ENCODE results near the gene DOCK10. TPM values are rescaled to one million over a fixed set of nuclear protein-coding genes. Genes with fewer than 3 reads are reported as not detected.

The DOCK10 gene
- total RNA-seq, 1 experiment from 2014 or later = 2.9 TPM

DNA sequence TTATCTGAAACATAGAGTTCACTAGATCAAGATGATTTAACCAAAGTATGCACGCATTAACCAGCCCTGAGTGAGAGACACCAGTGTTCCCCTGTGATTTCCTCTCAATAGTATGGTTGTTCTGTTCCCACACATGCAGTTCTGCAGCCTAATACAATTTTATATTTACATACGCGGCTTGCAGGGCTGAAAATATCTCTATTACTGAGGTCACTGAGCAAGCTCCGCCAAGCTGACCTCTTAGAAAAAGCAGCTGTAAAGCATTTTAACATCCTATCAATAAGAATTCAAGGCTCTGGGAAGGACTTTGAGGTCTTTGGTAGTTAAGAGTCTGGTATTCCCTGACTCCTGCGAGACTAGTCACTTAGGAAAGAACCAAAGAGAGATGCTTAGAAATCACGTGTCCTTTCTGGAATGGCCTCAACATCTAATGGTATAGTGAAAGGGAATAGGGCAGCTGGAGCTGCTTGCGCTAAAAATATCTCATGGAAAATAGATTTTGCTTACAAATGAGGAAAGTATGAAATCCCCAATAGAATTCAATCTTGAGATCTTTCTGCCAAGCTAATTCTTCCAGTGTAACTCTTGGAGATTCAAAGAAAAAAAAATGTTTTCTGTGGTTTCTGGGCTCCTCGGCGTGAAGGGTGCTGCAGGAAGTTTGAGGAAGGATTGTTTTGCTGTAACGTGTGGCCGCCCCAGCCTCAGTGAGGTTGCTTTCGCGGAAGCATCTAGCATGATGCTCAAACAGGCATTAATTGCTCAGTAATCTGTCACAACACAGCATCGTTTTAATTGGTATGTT lies 59.2 kb downstream of the DOCK10 start:
- Mint-ChIP-seq H3K9me3 (no peaks in the 10 kb centered on the region), H3K4me3 (no peak overlapping the region), H3K4me1 (peaks cover 10% of the 10 kb centered on the region; the same call in 1 of the 2 replicates), H3K27me3 (ENCODE audit: low read depth) (no peaks in the 10 kb centered on the region), H3K36me3 (no peaks in the 10 kb centered on the region), H3K27ac (no peak overlapping the region; the same call in 1 of the 2 replicates)
- no peak for ATAC-seq
- CTCF ChIA-PET = interaction anchor here (1.3 kb wide), 1 partner anchor 19 kb away, joined by 3 read pairs; no protein-coding TSS in a partner anchor
- no peak for TF ChIP-seq ZNF396 (CRISPR knock-in tag; IDR thresholded peaks at IDR 0.05; ENCODE audit: borderline replicate concordance)
- no peak for TF ChIP-seq SMAD3 (CRISPR knock-in tag; IDR thresholded peaks at IDR 0.05; ENCODE audit: borderline replicate concordance)
- TF ChIP-seq, protein P1, sequence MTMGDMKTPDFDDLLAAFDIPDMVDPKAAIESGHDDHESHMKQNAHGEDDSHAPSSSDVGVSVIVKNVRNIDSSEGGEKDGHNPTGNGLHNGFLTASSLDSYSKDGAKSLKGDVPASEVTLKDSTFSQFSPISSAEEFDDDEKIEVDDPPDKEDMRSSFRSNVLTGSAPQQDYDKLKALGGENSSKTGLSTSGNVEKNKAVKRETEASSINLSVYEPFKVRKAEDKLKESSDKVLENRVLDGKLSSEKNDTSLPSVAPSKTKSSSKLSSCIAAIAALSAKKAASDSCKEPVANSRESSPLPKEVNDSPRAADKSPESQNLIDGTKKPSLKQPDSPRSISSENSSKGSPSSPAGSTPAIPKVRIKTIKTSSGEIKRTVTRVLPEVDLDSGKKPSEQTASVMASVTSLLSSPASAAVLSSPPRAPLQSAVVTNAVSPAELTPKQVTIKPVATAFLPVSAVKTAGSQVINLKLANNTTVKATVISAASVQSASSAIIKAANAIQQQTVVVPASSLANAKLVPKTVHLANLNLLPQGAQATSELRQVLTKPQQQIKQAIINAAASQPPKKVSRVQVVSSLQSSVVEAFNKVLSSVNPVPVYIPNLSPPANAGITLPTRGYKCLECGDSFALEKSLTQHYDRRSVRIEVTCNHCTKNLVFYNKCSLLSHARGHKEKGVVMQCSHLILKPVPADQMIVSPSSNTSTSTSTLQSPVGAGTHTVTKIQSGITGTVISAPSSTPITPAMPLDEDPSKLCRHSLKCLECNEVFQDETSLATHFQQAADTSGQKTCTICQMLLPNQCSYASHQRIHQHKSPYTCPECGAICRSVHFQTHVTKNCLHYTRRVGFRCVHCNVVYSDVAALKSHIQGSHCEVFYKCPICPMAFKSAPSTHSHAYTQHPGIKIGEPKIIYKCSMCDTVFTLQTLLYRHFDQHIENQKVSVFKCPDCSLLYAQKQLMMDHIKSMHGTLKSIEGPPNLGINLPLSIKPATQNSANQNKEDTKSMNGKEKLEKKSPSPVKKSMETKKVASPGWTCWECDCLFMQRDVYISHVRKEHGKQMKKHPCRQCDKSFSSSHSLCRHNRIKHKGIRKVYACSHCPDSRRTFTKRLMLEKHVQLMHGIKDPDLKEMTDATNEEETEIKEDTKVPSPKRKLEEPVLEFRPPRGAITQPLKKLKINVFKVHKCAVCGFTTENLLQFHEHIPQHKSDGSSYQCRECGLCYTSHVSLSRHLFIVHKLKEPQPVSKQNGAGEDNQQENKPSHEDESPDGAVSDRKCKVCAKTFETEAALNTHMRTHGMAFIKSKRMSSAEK (CRISPR knock-in tag; IDR thresholded peaks at IDR 0.05; ENCODE audit: borderline replicate concordance) = no peak
- POLR2A ChIA-PET = no interaction called here
- DNase-seq (ENCODE audit: low spot score) = no peak

DNA sequence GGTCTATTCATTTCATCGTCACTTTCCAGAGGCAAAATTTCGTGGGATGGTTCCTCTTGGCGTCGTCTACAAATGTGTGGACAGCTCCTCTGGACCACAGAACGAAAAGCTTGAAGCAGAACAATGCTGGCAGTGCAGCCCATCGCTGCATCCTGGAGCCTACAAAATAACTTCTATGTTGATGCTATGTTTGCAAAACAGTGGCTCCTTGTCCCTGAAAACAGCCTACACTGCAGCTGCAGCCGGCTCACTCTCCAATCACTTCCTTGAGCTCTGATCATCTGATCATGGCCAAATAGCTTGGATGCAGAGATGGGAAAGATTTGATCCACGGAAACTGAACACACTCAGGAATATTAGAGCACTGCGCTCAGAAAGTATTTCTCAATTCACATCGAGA lies 60.0 kb downstream of the DOCK10 start:
- H3K27ac Mint-ChIP-seq = no peak overlapping the region
- peaks cover 10% of the 10 kb centered on the region; the same call in 1 of the 2 replicates for H3K4me1 Mint-ChIP-seq
- no peak for TF ChIP-seq CREM (CRISPR knock-in tag; IDR thresholded peaks at IDR 0.05)
- TF ChIP-seq KAT7 (CRISPR knock-in tag; IDR thresholded peaks at IDR 0.05; ENCODE audit: borderline replicate concordance) = no peak
- TF ChIP-seq ESRRA (CRISPR knock-in tag; IDR thresholded peaks at IDR 0.05; ENCODE audit: borderline replicate concordance) = no peak
- TF ChIP-seq ZMAT4 (CRISPR knock-in tag; IDR thresholded peaks at IDR 0.05) = no peak
- TF ChIP-seq, protein P2, sequence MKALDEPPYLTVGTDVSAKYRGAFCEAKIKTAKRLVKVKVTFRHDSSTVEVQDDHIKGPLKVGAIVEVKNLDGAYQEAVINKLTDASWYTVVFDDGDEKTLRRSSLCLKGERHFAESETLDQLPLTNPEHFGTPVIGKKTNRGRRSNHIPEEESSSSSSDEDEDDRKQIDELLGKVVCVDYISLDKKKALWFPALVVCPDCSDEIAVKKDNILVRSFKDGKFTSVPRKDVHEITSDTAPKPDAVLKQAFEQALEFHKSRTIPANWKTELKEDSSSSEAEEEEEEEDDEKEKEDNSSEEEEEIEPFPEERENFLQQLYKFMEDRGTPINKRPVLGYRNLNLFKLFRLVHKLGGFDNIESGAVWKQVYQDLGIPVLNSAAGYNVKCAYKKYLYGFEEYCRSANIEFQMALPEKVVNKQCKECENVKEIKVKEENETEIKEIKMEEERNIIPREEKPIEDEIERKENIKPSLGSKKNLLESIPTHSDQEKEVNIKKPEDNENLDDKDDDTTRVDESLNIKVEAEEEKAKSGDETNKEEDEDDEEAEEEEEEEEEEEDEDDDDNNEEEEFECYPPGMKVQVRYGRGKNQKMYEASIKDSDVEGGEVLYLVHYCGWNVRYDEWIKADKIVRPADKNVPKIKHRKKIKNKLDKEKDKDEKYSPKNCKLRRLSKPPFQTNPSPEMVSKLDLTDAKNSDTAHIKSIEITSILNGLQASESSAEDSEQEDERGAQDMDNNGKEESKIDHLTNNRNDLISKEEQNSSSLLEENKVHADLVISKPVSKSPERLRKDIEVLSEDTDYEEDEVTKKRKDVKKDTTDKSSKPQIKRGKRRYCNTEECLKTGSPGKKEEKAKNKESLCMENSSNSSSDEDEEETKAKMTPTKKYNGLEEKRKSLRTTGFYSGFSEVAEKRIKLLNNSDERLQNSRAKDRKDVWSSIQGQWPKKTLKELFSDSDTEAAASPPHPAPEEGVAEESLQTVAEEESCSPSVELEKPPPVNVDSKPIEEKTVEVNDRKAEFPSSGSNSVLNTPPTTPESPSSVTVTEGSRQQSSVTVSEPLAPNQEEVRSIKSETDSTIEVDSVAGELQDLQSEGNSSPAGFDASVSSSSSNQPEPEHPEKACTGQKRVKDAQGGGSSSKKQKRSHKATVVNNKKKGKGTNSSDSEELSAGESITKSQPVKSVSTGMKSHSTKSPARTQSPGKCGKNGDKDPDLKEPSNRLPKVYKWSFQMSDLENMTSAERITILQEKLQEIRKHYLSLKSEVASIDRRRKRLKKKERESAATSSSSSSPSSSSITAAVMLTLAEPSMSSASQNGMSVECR (CRISPR knock-in tag; IDR thresholded peaks at IDR 0.05; ENCODE audit: borderline replicate concordance) = no peak
- no peak for TF ChIP-seq NFATC4 (CRISPR knock-in tag; IDR thresholded peaks at IDR 0.05)
- no peak for TF ChIP-seq JAZF1 (CRISPR knock-in tag; IDR thresholded peaks at IDR 0.05)
- no peak for TF ChIP-seq ELF4 (CRISPR knock-in tag; IDR thresholded peaks at IDR 0.05; ENCODE audit: low read depth)
- TF ChIP-seq FOXP1 (CRISPR knock-in tag; IDR thresholded peaks at IDR 0.05; ENCODE audit: borderline replicate concordance) = no peak
- TF ChIP-seq MXD4 (CRISPR knock-in tag; IDR thresholded peaks at IDR 0.05; ENCODE audit: borderline replicate concordance) = no peak
- TF ChIP-seq, protein P3, sequence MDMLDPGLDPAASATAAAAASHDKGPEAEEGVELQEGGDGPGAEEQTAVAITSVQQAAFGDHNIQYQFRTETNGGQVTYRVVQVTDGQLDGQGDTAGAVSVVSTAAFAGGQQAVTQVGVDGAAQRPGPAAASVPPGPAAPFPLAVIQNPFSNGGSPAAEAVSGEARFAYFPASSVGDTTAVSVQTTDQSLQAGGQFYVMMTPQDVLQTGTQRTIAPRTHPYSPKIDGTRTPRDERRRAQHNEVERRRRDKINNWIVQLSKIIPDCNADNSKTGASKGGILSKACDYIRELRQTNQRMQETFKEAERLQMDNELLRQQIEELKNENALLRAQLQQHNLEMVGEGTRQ (CRISPR knock-in tag; IDR thresholded peaks at IDR 0.05) = no peak
- no peak for TF ChIP-seq RORB (CRISPR knock-in tag; IDR thresholded peaks at IDR 0.05)
- TF ChIP-seq, protein P4, sequence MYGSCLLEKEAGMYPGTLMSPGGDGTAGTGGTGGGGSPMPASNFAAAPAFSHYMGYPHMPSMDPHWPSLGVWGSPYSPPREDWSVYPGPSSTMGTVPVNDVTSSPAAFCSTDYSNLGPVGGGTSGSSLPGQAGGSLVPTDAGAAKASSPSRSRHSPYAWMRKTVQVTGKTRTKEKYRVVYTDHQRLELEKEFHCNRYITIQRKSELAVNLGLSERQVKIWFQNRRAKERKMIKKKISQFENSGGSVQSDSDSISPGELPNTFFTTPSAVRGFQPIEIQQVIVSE (CRISPR knock-in tag; IDR thresholded peaks at IDR 0.05; ENCODE audit: borderline replicate concordance) = no peak
- H3K27me3 Mint-ChIP-seq (ENCODE audit: low read depth) = no peaks in the 10 kb centered on the region
- no peaks in the 10 kb centered on the region for H3K9me3 Mint-ChIP-seq
- DNase-seq (ENCODE audit: low spot score) = no peak
- ChIA-PET CTCF (interaction anchor here (1.3 kb wide), 1 partner anchor 20 kb away, joined by 3 read pairs; no protein-coding TSS in a partner anchor), POLR2A (no interaction called here)
- no peaks in the 10 kb centered on the region for H3K36me3 Mint-ChIP-seq
- no peak overlapping the region for H3K4me3 Mint-ChIP-seq
- ATAC-seq = 0 out of 2 replicates have a peak, but pooled peaks have one; percentile 24
